ENCODE data around the gene AP5S1. TPM values are rescaled to one million over a fixed set of nuclear protein-coding genes. Genes with fewer than 3 reads are reported as not detected.

The AP5S1 gene
- total and polyA plus RNA-seq, 9 of the 15 experiments (the other 6 are each of a cell fraction or from before 2014, with no cell fraction given), result 2.6 to 8.8 (median 4.4) TPM

DNA sequence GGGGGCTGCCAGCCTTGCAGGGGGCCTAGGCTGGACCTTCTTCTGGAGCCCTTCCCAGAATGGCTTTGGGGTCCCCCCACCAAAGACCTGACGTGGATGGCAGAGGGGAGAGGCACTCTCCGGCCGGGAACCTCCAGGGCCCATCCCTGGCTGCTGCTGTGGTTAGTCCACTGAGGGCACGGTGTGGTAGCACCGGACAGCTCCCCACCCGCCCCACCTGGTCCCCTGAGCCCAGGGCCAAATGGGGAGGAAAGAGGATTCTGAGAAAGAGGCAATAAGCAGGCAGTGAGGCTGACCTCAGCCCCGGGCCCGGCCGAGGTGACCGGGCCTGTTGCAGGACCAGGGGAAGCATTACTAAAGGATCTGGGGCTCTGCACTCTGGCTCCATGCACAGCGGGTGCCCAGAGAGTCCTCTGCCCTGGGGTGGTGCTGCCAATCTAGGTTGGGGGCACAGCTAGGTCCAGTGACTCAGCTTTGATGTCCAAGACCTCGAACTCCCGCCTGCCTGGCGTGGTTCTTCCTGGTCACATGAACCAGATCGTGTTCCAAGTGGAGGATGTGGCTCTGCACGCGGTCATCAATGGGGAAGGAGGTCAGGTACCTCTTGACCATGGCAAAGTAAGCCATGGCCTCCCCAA is 36.0 kb upstream of the AP5S1 start:
- no peak overlapping the region; the same call in 1 of the 2 replicates for H3K4me3 ChIP-seq
- whole genome bisulfite sequencing (ENCODE audit: insufficient coverage, low coverage, missing lambda C conversion rate), result 53% methylated on average over 12 of the region's 17 CpGs
- H3K79me2 ChIP-seq (ENCODE audit: control insufficient read depth, insufficient read depth, low read length), result peaks cover 31% of the 10 kb centered on the region
- FAIRE-seq (no peak), ATAC-seq (no peak), DNase-seq (ENCODE audit: extremely low read depth in 1 of 4, low spot score in 3 of 4) (no peak)
- in situ Hi-C loops (cut with MboI) (no loop called here), intact Hi-C loops (cut with micrococcal nuclease) (loop anchor here (10.0 kb wide), 2 partner anchors 110 to 410 kb away; no protein-coding TSS in a partner anchor)
- H3K9ac ChIP-seq (ENCODE audit: insufficient read depth in 1 of 2, low read depth in 2 of 2, low read length in 2 of 2), result peak overlapping the region in 1 of 2 experiments; percentile 93; a peak in 2 of 4 replicates
- H3K9me1 ChIP-seq (ENCODE audit: control insufficient read depth, insufficient read depth, low read length), result no peaks in the 10 kb centered on the region
- H3K9me3 ChIP-seq (replicated peaks; ENCODE audit: control insufficient read depth, insufficient read depth, low read depth, low read length), result no peaks in the 10 kb centered on the region
- peaks cover 21% of the 10 kb centered on the region; the same call in 1 of the 3 replicates for H3K36me3 ChIP-seq (ENCODE audit: control insufficient read depth, insufficient read depth, low read length)
- peaks cover 6% of the 10 kb centered on the region for H4K20me1 ChIP-seq (replicated peaks; ENCODE audit: control insufficient read depth, insufficient read depth, low read length)
- no peak overlapping the region; the same call in 2 of the 3 replicates for H3K27ac ChIP-seq (ENCODE audit: extremely low read depth, low read depth, low read length)
- peak overlapping the region; percentile 86 for H3K4me2 ChIP-seq (ENCODE audit: insufficient read depth, low read length)
- ChIA-PET CTCF (ENCODE audit: low intra/inter-chr PET ratio) (no interaction called here), POLR2A (interaction anchor here (0.6 to 1.7 kb wide), 3 partner anchors 87 to 394 kb away, joined by 3 to 4 read pairs (median 3); no protein-coding TSS in a partner anchor)
- H2AFZ ChIP-seq (ENCODE audit: low read depth, low read length), result no peak overlapping the region
- H3K27me3 ChIP-seq (ENCODE audit: control insufficient read depth in 2 of 2, insufficient read depth in 2 of 2, low read length in 2 of 2), result no peaks in the 10 kb centered on the region
- TSS peak; percentile 94 for BruUV-seq (replicated peaks)
- peaks cover 8 to 34% of the 10 kb centered on the region in 2 experiments; a peak in 3 of 5 replicates for H3K4me1 ChIP-seq (replicated peaks in 1 of 2; ENCODE audit: control insufficient read depth in 2 of 2, insufficient read depth in 2 of 2, low read length in 2 of 2)
- TF ChIP-seq, protein P1, sequence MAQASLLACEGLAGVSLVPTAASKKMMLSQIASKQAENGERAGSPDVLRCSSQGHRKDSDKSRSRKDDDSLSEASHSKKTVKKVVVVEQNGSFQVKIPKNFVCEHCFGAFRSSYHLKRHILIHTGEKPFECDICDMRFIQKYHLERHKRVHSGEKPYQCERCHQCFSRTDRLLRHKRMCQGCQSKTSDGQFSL (CRISPR knock-in tag; IDR thresholded peaks at IDR 0.05), result no peak
- TF ChIP-seq, protein P1 (tag; IDR thresholded peaks at IDR 0.05), result no peak
- TF ChIP-seq PYGO2 (tag; IDR thresholded peaks at IDR 0.05), result no peak
- TF ChIP-seq POU5F1 (IDR thresholded peaks at IDR 0.05; ENCODE audit: borderline replicate concordance, low read depth, low read length, partially characterized antibody), result no peak
- TF ChIP-seq HNRNPL (IDR thresholded peaks at IDR 0.05; ENCODE audit: low read depth, low read length), result no peak
- TF ChIP-seq JUN (IDR thresholded peaks at IDR 0.05; ENCODE audit: borderline replicate concordance, low read depth, low read length), result no peak
- TF ChIP-seq JUN (CRISPR knock-in tag; IDR thresholded peaks at IDR 0.05; ENCODE audit: borderline replicate concordance), result no peak
- TF ChIP-seq POLR2G (IDR thresholded peaks at IDR 0.05; ENCODE audit: low read depth, low read length), result peak; percentile 53
- TF ChIP-seq ZBTB8A (IDR thresholded peaks at IDR 0.05; ENCODE audit: partially characterized antibody), result no peak
- TF ChIP-seq ZNF507 (tag; conservative IDR thresholded peaks at IDR 0.05), result no peak
- TF ChIP-seq ATF7 (IDR thresholded peaks at IDR 0.05), result no peak
- TF ChIP-seq XRCC3 (IDR thresholded peaks at IDR 0.05), result no peak
- no peak for TF ChIP-seq CHD4 (IDR thresholded peaks at IDR 0.05; ENCODE audit: insufficient read depth, insufficient replicate concordance, low read depth, low read length, poor library complexity, severe bottlenecking)
- no peak for TF ChIP-seq CBX8 (IDR thresholded peaks at IDR 0.05; ENCODE audit: borderline replicate concordance, extremely low read depth, low read depth, low read length, poor library complexity, severe bottlenecking)
- no peak for TF ChIP-seq ZNF584 (CRISPR knock-in tag; IDR thresholded peaks at IDR 0.05; ENCODE audit: low read depth)

Data from K562 (cell line).